BJ (cell line): ENCODE data around the gene RAB3GAP2. TPM values are rescaled to one million over a fixed set of nuclear protein-coding genes. Genes with fewer than 3 reads are reported as not detected.
"Not testable (repeated sequence)": the region's sequence is repeated elsewhere in the genome, so short reads cannot be mapped to it uniquely, and the experiment has no call there.

Source experiments
- CTCF ChIA-PET: fragments of 350-600 bp; formaldehyde crosslinking; extraction: SDS; loops from one replicate; lab custom pipeline; 2021; ENCODE audit warnings: antibody characterized with exemption, inconsistent platforms; lab: Yijun Ruan, JAX
- POLR2A ChIA-PET: fragments of 300-600 bp; sonication (Branson Sonifier 250); formaldehyde crosslinking; extraction: SDS; loops from one replicate; lab custom pipeline; 2021; ENCODE audit warnings: antibody characterized with exemption; lab: Charles Lee
- DNase-seq: peaks from one replicate; pipeline ENCODE4 v3.0.0-alpha.2; 2011; ENCODE audit warnings: low read depth
- H3K27me3 ChIP-seq: 2 replicates; pipeline ENCODE4 v1.6.0; 2011; ENCODE audit warnings: low read length; ENCODE audit not compliant: control insufficient read depth, insufficient read depth
- H3K36me3 ChIP-seq: 2 replicates; pipeline ENCODE4 v1.5.1; 2011; ENCODE audit warnings: low read length; ENCODE audit not compliant: control insufficient read depth, insufficient read depth
- H3K4me3 ChIP-seq: 2 replicates; pipeline ENCODE4 v1.5.1; 2011; ENCODE audit warnings: low read depth, mild to moderate bottlenecking, control low read depth, low read length
- CTCF ChIP-seq: IDR thresholded peaks from 2 replicates; pipeline ENCODE4 v1.5.1; 2011; ENCODE audit warnings: low read depth, mild to moderate bottlenecking, control low read depth, inconsistent platforms, low read length, moderate library complexity; ENCODE audit not compliant: insufficient read depth
- polyA plus RNA-seq: library from polyadenylated mRNA; depleted of rRNA; stranded (reverse); fragments of >200 nt; gene quantifications from 2 replicates; pipeline ENCODE4 v1.2.3, GENCODE V29; 2011

RAB3GAP2 gene
- polyA plus RNA-seq, 1 experiment = 25.1 TPM

- TF ChIP-seq CTCF = no peak
- no peak overlapping the region for H3K4me3 ChIP-seq
- no peaks in the 10 kb centered on the region for H3K36me3 ChIP-seq
- H3K27me3 ChIP-seq = no peaks in the 10 kb centered on the region
- POLR2A ChIA-PET = no interaction called here
- DNase-seq = no peak
- CTCF ChIA-PET = interaction anchor here (1.3 kb wide), 1 partner anchor 20 kb away, joined by 3 read pairs; no protein-coding TSS in a partner anchor
Observed at GRCh38 chr1:220316305-220316704, 44.1 kb upstream of the RAB3GAP2 start.

- ChIA-PET POLR2A (no interaction called here), CTCF (interaction anchor here (1.5 to 2.1 kb wide), 2 partner anchors 12 to 19 kb away, joined by 5 read pairs; no protein-coding TSS in a partner anchor)
- Histone ChIP-seq H3K36me3 (no peaks in the 10 kb centered on the region), H3K4me3 (no peak overlapping the region), H3K27me3 (no peaks in the 10 kb centered on the region)
- TF ChIP-seq CTCF = no peak
- DNase-seq = no peak
Observed at GRCh38 chr1:220315070-220315839, 43.0 kb upstream of the RAB3GAP2 start.

- H3K27me3 ChIP-seq = no peaks in the 10 kb centered on the region
- no peak for TF ChIP-seq CTCF
- no peak overlapping the region for H3K4me3 ChIP-seq
- POLR2A ChIA-PET = no interaction called here
- no peak for DNase-seq
- CTCF ChIA-PET = interaction anchor here (2.1 kb wide), 1 partner anchor 10 kb away, joined by 5 read pairs; no protein-coding TSS in a partner anchor
- no peaks in the 10 kb centered on the region for H3K36me3 ChIP-seq
Observed at GRCh38 chr1:220313576-220313975, 41.3 kb upstream of the RAB3GAP2 start.

- DNase-seq, H3K4me3 ChIP-seq, H3K27me3 ChIP-seq, POLR2A ChIA-PET, H3K36me3 ChIP-seq, CTCF ChIA-PET: not testable (repeated sequence)
Observed at GRCh38 chr1:220310147-220310546, 37.9 kb upstream of the RAB3GAP2 start.

GRCh38 chr1:220307607-220308006, 35.4 kb upstream of the RAB3GAP2 start:
- no peaks in the 10 kb centered on the region for H3K36me3 ChIP-seq
- H3K4me3 ChIP-seq = no peak overlapping the region
- ChIA-PET CTCF (interaction anchor here (0.6 kb wide), 1 partner anchor 469 kb away, joined by 3 read pairs; no protein-coding TSS in a partner anchor), POLR2A (no interaction called here)
- H3K27me3 ChIP-seq = no peaks in the 10 kb centered on the region
- DNase-seq = no peak
- TF ChIP-seq CTCF = no peak
